ENCODE measurements around the gene NELL2. TPM values are rescaled to one million over a fixed set of nuclear protein-coding genes. Genes with fewer than 3 reads are reported as not detected.

Gene NELL2
- total RNA-seq, 6 donors from 2014 or later = 1.1 to 19.3 (median 4.2) TPM

GRCh38 chr12:44654646-44655639, 221.2 kb downstream of the NELL2 start:
- Histone ChIP-seq H3K27ac (no peak overlapping the region), H3K4me3 (no peak overlapping the region), H3K36me3 (no peaks in the 10 kb centered on the region), H3K4me1 (no peaks in the 10 kb centered on the region), H3K27me3 (no peaks in the 10 kb centered on the region), H3K9me3 (no peaks in the 10 kb centered on the region)
- 49 to 66% methylated on average over 12 of the region's 12 CpGs for WGBS, 2 donors
- no peak for TF ChIP-seq EP300 (IDR thresholded peaks at IDR 0.05)
- TF ChIP-seq, protein P1, sequence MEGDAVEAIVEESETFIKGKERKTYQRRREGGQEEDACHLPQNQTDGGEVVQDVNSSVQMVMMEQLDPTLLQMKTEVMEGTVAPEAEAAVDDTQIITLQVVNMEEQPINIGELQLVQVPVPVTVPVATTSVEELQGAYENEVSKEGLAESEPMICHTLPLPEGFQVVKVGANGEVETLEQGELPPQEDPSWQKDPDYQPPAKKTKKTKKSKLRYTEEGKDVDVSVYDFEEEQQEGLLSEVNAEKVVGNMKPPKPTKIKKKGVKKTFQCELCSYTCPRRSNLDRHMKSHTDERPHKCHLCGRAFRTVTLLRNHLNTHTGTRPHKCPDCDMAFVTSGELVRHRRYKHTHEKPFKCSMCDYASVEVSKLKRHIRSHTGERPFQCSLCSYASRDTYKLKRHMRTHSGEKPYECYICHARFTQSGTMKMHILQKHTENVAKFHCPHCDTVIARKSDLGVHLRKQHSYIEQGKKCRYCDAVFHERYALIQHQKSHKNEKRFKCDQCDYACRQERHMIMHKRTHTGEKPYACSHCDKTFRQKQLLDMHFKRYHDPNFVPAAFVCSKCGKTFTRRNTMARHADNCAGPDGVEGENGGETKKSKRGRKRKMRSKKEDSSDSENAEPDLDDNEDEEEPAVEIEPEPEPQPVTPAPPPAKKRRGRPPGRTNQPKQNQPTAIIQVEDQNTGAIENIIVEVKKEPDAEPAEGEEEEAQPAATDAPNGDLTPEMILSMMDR (IDR thresholded peaks at IDR 0.05) = no peak
- no peak for TF ChIP-seq POLR2A (IDR thresholded peaks at IDR 0.05)
- no peak for TF ChIP-seq POLR2AphosphoS5 (IDR thresholded peaks at IDR 0.05)
- ATAC-seq (ENCODE audit: low FRiP score in 2 of 2) = no peak
- DNase-seq = no peak

DNA sequence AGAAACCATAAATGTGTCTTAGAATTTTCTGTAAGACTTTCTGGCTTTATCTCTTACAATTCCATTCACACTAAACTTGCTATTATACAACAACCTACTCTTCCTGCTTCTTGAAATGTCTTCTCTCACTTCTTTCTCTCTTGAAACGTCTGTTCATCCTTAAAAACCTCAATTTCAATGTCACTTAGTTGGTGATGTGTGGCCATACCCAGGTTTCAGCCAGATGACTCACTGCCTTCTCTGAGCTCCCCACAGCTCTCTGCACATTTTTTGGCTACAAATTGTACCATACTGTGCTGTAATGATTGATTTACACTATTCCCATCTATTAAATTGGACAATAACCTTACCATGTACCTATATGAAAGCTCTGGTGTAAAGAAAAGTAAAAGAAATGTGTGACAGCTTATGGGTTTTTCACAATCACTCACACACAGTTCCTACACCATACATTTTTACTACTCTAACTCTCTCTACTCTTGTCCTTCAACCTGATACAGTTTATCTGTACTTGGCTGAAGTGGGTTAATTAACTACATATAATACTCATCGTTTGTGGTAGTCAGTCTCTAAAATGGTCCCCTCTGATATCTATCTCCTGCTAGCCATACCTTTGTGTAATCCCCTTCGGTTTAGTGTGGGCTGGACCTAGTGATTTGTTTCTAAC, 222.1 kb downstream of the NELL2 start:
- TF ChIP-seq, protein P1 (IDR thresholded peaks at IDR 0.05) = no peak
- TF ChIP-seq EP300 (IDR thresholded peaks at IDR 0.05) = no peak
- TF ChIP-seq POLR2A (IDR thresholded peaks at IDR 0.05) = no peak
- TF ChIP-seq POLR2AphosphoS5 (IDR thresholded peaks at IDR 0.05) = no peak
- H3K4me1 ChIP-seq = no peaks in the 10 kb centered on the region
- no peak overlapping the region for H3K27ac ChIP-seq
- no peaks in the 10 kb centered on the region for H3K9me3 ChIP-seq
- H3K27me3 ChIP-seq = no peaks in the 10 kb centered on the region
- H3K4me3 ChIP-seq = no peak overlapping the region
- ATAC-seq (ENCODE audit: low FRiP score in 2 of 2) (no peak), DNase-seq (no peak)
- H3K36me3 ChIP-seq = no peaks in the 10 kb centered on the region
- 64 to 67% methylated on average over 3 of the region's 3 CpGs for whole genome bisulfite sequencing, 2 donors

- no peaks in the 10 kb centered on the region for H3K36me3 ChIP-seq
- ATAC-seq (ENCODE audit: low FRiP score in 2 of 2) (no peak), DNase-seq (no peak)
- H3K4me3 ChIP-seq = no peak overlapping the region
- 68 to 72% methylated on average over 2 of the region's 2 CpGs for WGBS, 2 donors
- no peaks in the 10 kb centered on the region for H3K9me3 ChIP-seq
- TF ChIP-seq POLR2A (IDR thresholded peaks at IDR 0.05) (no peak), EP300 (IDR thresholded peaks at IDR 0.05) (no peak), POLR2AphosphoS5 (IDR thresholded peaks at IDR 0.05) (no peak)
- TF ChIP-seq, protein P1 (IDR thresholded peaks at IDR 0.05) = no peak
- no peaks in the 10 kb centered on the region for H3K4me1 ChIP-seq
- H3K27ac ChIP-seq = no peak overlapping the region
- no peaks in the 10 kb centered on the region for H3K27me3 ChIP-seq
These were observed 226.4 kb downstream of the NELL2 start for GRCh38 chr12:44649693-44650092.

DNA sequence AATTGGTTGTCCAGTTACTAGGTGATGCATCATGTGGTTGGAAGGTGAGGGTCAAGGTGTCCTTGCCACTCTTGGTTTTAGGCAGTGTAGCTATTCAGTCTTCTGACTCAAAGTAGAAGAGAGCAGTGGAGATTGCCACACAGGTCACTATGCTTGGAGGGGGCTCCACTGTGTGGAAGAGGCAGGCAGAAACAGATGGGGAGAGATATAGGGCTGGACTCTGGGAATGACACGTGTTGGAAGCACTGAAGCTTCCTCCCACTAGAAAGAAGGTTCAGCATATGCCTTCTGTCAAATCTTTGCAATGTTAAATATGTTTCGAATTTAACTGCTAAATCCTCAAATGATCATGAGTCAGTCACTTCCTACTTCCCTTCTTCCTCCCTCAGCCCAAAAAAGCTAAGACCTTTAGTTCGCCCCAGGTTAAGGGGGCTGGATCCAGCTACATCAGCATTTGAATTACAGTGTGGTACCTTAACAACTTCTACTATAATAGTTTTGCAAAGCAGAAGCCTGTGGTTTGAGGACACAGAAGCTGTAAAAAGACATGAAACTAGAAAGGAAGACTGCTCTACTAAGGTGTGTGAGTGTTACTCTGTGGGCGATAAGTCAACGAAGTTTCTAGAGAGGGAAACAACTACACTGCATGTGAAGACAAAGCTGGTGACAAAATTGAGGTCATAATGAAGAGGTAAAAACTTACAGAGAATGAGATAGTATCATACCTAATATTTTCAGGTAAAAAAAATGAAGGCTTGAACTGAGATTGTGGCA, 228.0 kb downstream of the NELL2 start:
- no peak overlapping the region for H3K27ac ChIP-seq
- TF ChIP-seq, protein P1 (IDR thresholded peaks at IDR 0.05) = no peak
- TF ChIP-seq POLR2AphosphoS5 (IDR thresholded peaks at IDR 0.05) (no peak), POLR2A (IDR thresholded peaks at IDR 0.05) (no peak), EP300 (IDR thresholded peaks at IDR 0.05) (no peak)

More for the DNA sequence above, 228.0 kb downstream of the NELL2 start:
- whole genome bisulfite sequencing, 2 donors = 75% methylated on average over 5 of the region's 5 CpGs
- ATAC-seq (ENCODE audit: low FRiP score in 2 of 2) (no peak), DNase-seq (no peak)
- Histone ChIP-seq H3K27me3 (no peaks in the 10 kb centered on the region), H3K36me3 (no peaks in the 10 kb centered on the region), H3K4me3 (no peak overlapping the region), H3K9me3 (no peaks in the 10 kb centered on the region), H3K4me1 (no peaks in the 10 kb centered on the region)

Data from upper lobe of left lung (tissue), 6 donors.